ENCODE results near the gene AMN1. TPM values are rescaled to one million over a fixed set of nuclear protein-coding genes. Genes with fewer than 3 reads are reported as not detected.

Gene AMN1
- total and polyA plus RNA-seq, 2 of the 13 experiments (the other 11 are each of a cell fraction or from before 2014, with no cell fraction given), result 7.5 to 26.5 TPM

DNA sequence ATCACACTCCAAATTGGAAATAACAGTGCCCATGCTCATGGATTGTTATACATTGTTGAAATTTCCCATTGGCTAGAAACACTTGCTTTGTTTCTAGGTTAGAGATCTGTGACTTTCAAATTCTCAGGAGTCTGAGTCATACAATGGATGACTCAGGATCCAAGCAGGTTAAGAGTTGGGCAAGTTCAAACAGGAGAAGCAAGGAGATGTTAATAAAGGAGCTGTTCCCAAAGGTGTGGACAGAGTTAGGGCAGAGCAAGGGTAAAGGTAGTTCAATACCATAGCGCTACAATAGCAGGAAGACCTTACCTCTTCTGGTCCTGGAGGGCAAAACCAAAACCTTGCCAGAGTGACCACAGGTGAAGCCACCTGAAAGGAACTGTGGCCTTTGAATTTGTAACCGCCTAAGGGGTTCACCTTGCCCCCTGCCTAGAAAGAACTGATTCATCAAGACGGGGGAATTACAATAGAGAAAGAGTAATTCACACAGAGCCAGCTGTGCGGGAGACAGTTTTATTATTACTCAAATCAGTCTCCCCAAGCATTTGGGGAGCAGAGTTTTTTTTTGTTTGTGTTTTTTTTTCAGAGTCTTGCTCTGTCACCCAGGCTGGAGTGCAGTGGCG is 4.2 kb upstream of the AMN1 start (continued):
- TF ChIP-seq ZNF569 (CRISPR knock-in tag; IDR thresholded peaks at IDR 0.05; ENCODE audit: borderline replicate concordance), result no peak
- TF ChIP-seq, protein P1, sequence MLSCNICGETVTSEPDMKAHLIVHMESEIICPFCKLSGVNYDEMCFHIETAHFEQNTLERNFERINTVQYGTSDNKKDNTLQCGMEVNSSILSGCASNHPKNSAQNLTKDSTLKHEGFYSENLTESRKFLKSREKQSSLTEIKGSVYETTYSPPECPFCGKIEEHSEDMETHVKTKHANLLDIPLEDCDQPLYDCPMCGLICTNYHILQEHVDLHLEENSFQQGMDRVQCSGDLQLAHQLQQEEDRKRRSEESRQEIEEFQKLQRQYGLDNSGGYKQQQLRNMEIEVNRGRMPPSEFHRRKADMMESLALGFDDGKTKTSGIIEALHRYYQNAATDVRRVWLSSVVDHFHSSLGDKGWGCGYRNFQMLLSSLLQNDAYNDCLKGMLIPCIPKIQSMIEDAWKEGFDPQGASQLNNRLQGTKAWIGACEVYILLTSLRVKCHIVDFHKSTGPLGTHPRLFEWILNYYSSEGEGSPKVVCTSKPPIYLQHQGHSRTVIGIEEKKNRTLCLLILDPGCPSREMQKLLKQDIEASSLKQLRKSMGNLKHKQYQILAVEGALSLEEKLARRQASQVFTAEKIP (CRISPR knock-in tag; IDR thresholded peaks at IDR 0.05; ENCODE audit: borderline replicate concordance), result no peak
- peak in 1 of 2 experiments; percentile 44; a peak in 1 of 4 replicates for TF ChIP-seq EP300 (IDR thresholded peaks at IDR 0.05; ENCODE audit: low read depth in 2 of 2, low read length in 2 of 2)
- TF ChIP-seq EP300 (CRISPR knock-in tag; IDR thresholded peaks at IDR 0.05; ENCODE audit: borderline replicate concordance), result no peak; the same call in 1 of the 2 replicates
- TF ChIP-seq CBX1 (IDR thresholded peaks at IDR 0.05; ENCODE audit: low read depth), result no peak
- TF ChIP-seq ZNF350 (CRISPR knock-in tag; IDR thresholded peaks at IDR 0.05; ENCODE audit: borderline replicate concordance, low read depth), result no peak
- TF ChIP-seq, protein P2, sequence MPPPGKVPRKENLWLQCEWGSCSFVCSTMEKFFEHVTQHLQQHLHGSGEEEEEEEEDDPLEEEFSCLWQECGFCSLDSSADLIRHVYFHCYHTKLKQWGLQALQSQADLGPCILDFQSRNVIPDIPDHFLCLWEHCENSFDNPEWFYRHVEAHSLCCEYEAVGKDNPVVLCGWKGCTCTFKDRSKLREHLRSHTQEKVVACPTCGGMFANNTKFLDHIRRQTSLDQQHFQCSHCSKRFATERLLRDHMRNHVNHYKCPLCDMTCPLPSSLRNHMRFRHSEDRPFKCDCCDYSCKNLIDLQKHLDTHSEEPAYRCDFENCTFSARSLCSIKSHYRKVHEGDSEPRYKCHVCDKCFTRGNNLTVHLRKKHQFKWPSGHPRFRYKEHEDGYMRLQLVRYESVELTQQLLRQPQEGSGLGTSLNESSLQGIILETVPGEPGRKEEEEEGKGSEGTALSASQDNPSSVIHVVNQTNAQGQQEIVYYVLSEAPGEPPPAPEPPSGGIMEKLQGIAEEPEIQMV (CRISPR knock-in tag; IDR thresholded peaks at IDR 0.05; ENCODE audit: low read depth), result no peak
- TF ChIP-seq, protein P3, sequence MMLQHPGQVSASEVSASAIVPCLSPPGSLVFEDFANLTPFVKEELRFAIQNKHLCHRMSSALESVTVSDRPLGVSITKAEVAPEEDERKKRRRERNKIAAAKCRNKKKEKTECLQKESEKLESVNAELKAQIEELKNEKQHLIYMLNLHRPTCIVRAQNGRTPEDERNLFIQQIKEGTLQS (CRISPR knock-in tag; IDR thresholded peaks at IDR 0.05), result 0 out of 2 replicates have a peak, but pooled peaks have one; percentile 47
- peak; percentile 92 for TF ChIP-seq FOSL2 (CRISPR knock-in tag; IDR thresholded peaks at IDR 0.05)
- no peak for TF ChIP-seq SOX13 (IDR thresholded peaks at IDR 0.05)
- TF ChIP-seq SOX13 (CRISPR knock-in tag; conservative IDR thresholded peaks at IDR 0.05 in 1 of 2, IDR thresholded peaks at IDR 0.05 in 1 of 2), result peak in 1 of 2 experiments; percentile 70; a peak in 2 of 4 replicates
- TF ChIP-seq MAF1 (CRISPR knock-in tag; IDR thresholded peaks at IDR 0.05; ENCODE audit: borderline replicate concordance), result no peak
- peak; percentile 13; the same call in 1 of the 2 replicates for TF ChIP-seq FOXA3 (CRISPR knock-in tag; IDR thresholded peaks at IDR 0.05)
- TF ChIP-seq BRF2 (CRISPR knock-in tag; IDR thresholded peaks at IDR 0.05), result no peak
- TF ChIP-seq ZNF841 (CRISPR knock-in tag; IDR thresholded peaks at IDR 0.05; ENCODE audit: borderline replicate concordance), result no peak
- no peak for TF ChIP-seq ZNF138 (CRISPR knock-in tag; IDR thresholded peaks at IDR 0.05; ENCODE audit: low read depth)
- TF ChIP-seq ZNF644 (CRISPR knock-in tag; IDR thresholded peaks at IDR 0.05; ENCODE audit: low read depth), result peak; percentile 35; the same call in 1 of the 2 replicates
- no peak for TF ChIP-seq SUZ12 (IDR thresholded peaks at IDR 0.05; ENCODE audit: low read depth, low read length)
- no peak for TF ChIP-seq ZGPAT (CRISPR knock-in tag; IDR thresholded peaks at IDR 0.05)
- TF ChIP-seq ZNF333 (CRISPR knock-in tag; IDR thresholded peaks at IDR 0.05; ENCODE audit: borderline replicate concordance), result no peak
- no peak for TF ChIP-seq ZBTB8A (CRISPR knock-in tag; IDR thresholded peaks at IDR 0.05; ENCODE audit: borderline replicate concordance, low read depth)
- TF ChIP-seq, protein P4, sequence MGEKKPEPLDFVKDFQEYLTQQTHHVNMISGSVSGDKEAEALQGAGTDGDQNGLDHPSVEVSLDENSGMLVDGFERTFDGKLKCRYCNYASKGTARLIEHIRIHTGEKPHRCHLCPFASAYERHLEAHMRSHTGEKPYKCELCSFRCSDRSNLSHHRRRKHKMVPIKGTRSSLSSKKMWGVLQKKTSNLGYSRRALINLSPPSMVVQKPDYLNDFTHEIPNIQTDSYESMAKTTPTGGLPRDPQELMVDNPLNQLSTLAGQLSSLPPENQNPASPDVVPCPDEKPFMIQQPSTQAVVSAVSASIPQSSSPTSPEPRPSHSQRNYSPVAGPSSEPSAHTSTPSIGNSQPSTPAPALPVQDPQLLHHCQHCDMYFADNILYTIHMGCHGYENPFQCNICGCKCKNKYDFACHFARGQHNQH (CRISPR knock-in tag; IDR thresholded peaks at IDR 0.05), result no peak
- TF ChIP-seq GATAD2A (CRISPR knock-in tag; IDR thresholded peaks at IDR 0.05), result 0 out of 2 replicates have a peak, but pooled peaks have one; percentile 40
- TF ChIP-seq NBN (conservative IDR thresholded peaks at IDR 0.05), result no peak

All from HepG2 (cell line).